Adipocyte (in vitro differentiated cells): ENCODE measurements around the gene TMEM236.

Experiments used
- DNase-seq: peaks from one replicate; pipeline ENCODE4 v3.0.0-alpha.2; 2015; ENCODE audit warnings: low read depth
- H3K27me3 ChIP-seq: replicated peaks from 2 replicates; pipeline ENCODE4 v1.7.0; 2013; ENCODE audit warnings: mild to moderate bottlenecking, low read length, moderate library complexity; ENCODE audit not compliant: control insufficient read depth, insufficient read depth
- H3K36me3 ChIP-seq: 2 replicates; pipeline ENCODE4 v1.7.0; 2013; ENCODE audit warnings: low read length, mild to moderate bottlenecking, moderate library complexity; ENCODE audit not compliant: control insufficient read depth, insufficient read depth, severe bottlenecking
- H3K4me1 ChIP-seq: 2 replicates; pipeline ENCODE4 v1.7.0; 2013; ENCODE audit warnings: mild to moderate bottlenecking, low read length, moderate library complexity; ENCODE audit not compliant: control insufficient read depth, insufficient read depth
- H3K4me3 ChIP-seq: 2 replicates; pipeline ENCODE4 v1.7.0; 2013; ENCODE audit warnings: mild to moderate bottlenecking, low read length, moderate library complexity
- H3K9ac ChIP-seq: 2 replicates; pipeline ENCODE4 v1.7.0; 2013; ENCODE audit warnings: mild to moderate bottlenecking, low read length, moderate library complexity
- H3K9me3 ChIP-seq: 2 replicates; pipeline ENCODE4 v1.7.0; 2013; ENCODE audit warnings: mild to moderate bottlenecking, low read length, moderate library complexity; ENCODE audit not compliant: control insufficient read depth

TMEM236 gene

DNA sequence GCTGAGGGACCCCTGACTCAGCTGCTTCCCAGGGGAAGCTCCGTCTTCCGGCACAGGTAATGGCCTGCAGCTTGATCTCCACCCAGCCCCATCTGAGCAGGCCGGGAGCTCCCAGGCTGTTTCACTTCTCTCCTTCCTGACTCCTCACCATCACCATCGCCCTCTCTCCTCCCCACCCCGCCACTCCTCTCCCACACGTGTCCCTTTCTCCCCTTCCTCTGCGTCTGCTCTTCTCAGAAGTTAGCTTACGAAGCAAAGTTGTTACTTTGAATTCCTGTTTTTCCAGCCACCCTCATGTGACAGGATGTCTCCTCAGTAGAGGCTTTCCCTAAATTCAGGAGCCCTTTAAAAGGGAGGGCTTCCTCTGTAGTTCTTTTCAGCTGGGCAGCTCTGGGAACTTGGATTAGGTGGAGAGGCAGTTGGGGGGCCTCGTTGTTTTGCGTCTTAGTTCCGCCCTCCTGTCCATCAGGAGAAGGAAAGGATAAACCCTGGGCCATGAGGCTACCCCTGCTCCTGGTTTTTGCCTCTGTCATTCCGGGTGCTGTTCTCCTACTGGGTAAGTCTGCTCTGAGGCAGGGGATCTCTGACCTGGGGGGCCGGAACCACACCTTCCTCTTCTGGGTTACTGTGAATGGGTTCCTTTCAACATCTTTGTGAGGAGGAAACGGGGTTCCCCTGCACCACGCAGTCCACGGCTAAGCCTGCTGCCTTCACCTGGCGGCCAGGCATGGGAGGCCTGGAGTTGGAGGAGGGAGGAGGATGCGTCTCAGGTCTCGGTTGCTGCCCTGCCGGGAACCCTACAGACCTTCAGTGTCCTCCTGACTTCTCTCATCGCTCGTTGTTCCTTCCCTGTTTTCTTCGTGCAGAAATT is 57.2 kb downstream of the TMEM236 start, which contains the start of gene MRC1:
TSS of gene MRC1 (plus strand) at position 378 of the 871 bp plus-strand sequence. CDS start at position 496, 118 bp downstream.
- H3K27me3 ChIP-seq: peaks cover 4% of the 10 kb centered on the region
- H3K4me3 ChIP-seq: no peak within 1 kb of the TSS
- H3K36me3 ChIP-seq: no peaks in the 10 kb centered on the region
- no peak within 1 kb of the TSS for H3K9ac ChIP-seq
- peaks cover 4% of the 10 kb centered on the region for H3K9me3 ChIP-seq
- H3K4me1 ChIP-seq: peaks cover 9% of the 10 kb centered on the region
- DNase-seq: no peak

DNA sequence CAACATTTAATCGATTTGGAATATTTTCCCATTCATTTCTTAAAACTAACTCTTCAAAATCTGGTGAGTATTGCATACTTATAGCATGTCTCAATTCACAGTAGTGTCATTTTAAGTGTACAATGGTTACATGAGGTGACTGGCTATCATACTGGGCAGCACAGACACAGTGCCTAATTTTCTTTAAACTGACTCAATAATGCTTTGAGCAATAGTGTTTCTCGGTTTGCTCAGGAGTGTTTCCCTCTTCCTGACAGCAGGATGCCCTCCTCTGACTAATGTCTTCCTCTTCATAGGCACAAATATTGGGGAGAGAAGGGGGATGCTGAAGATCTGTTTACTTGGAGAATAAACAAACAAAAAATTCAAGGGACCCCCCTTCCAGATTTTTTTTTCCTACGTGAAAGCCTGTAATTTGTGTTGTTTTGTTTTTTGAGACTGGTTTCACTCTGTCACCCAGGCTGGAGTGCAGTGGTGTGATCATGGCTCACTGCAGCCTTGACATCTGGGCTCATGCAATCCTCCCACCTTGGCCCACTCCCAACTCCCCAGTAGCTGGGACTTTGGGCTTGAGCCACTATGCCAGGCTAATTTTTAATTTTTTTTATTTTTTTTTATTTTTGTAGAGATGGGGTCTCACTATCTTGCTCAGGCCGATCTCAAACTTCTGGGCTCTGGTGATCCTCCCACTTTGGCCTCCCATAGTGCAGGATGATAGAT is 59.3 kb downstream of the TMEM236 start:
- Histone ChIP-seq H3K9ac (no peak overlapping the region), H3K27me3 (peaks cover 4% of the 10 kb centered on the region), H3K4me1 (peaks cover 9% of the 10 kb centered on the region), H3K36me3 (no peaks in the 10 kb centered on the region), H3K4me3 (no peak overlapping the region), H3K9me3 (no peaks in the 10 kb centered on the region)
- DNase-seq: no peak

DNA sequence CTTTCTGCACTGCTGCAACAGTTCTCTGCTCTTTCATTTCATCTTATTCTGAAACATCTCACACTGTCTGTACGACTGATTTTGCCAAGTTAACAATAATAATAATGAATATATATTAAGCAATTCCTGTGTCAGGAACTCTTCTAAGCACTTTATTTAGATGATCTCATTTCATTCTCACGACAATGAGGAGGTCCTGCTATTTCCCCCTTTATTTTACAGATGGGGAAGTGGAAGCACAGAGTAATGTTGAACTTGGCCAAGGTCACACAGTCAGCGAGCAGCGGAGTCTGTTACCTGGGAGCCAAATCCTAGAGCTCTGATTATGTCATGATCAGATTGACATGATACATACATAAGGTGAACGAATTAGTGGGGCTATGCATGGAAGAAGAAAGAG is 63.0 kb downstream of the TMEM236 start:
- Histone ChIP-seq H3K9me3 (no peaks in the 10 kb centered on the region), H3K9ac (no peak overlapping the region), H3K4me1 (peaks cover 9% of the 10 kb centered on the region), H3K36me3 (no peaks in the 10 kb centered on the region), H3K27me3 (no peaks in the 10 kb centered on the region), H3K4me3 (no peak overlapping the region)
- no peak for DNase-seq

DNA sequence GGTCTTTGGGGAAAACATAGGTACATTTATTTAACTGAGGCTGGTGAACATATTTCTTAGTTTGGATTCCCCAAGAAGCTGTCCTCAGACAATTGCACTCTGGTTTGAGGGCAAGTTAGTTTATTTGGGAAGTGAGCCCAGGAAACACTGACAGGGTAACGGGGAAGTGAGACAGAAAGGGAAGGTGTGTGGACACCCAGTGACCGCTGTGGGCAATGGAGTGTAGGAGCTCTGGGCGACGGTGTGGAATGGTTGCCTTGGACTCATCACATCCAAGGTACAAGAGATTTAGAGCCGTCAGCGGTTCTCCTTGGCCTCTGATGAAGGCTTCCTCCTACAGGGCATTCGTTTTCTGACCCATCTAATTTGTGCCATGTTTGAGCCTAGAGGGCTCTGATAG is 64.2 kb downstream of the TMEM236 start:
- no peak for DNase-seq
- Histone ChIP-seq H3K9ac (no peak overlapping the region), H3K9me3 (no peaks in the 10 kb centered on the region), H3K36me3 (no peaks in the 10 kb centered on the region), H3K27me3 (no peaks in the 10 kb centered on the region), H3K4me1 (peaks cover 1% of the 10 kb centered on the region), H3K4me3 (no peak overlapping the region)

DNA sequence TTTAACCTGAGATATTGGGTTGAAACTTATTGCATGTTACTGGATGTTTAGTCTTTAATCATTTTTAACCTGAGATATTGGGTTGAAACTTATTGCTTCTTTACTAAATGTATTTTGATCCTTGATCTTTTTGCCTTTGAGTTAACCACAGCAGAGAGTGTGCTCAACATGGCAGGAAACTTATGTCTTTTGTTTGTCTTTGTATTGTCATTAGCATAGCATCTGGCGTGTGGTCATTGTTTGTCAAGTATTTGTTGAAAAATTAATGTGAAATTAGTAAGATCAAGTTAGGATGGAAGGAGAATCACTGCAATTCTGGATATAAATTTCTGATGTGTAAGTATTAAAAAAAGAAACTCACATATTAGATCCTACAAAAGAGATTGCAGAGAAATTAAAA is 65.3 kb downstream of the TMEM236 start:
- H3K27me3 ChIP-seq: no peaks in the 10 kb centered on the region
- H3K9ac ChIP-seq: no peak overlapping the region
- no peaks in the 10 kb centered on the region for H3K36me3 ChIP-seq
- no peaks in the 10 kb centered on the region for H3K4me1 ChIP-seq
- H3K9me3 ChIP-seq: no peaks in the 10 kb centered on the region
- H3K4me3 ChIP-seq: no peak overlapping the region
- no peak for DNase-seq

DNA sequence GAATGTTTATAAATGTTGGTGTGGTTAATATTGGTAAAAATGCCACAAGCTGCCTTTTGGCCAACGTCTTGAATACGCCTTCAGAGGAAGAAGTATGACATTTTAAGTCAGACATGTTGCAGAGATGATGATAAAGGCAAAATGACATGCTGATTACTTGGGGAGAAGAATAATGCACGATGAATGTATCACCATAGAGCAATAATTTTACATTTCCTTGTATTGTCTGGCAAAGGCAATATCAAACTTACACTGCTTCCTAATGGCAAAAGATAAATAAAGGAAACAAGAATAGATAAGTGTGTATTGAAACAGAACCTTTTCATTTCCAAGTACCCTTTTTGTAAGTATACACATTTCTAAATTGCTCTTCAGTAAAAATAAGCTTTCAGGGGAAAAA is 65.8 kb downstream of the TMEM236 start:
- Histone ChIP-seq H3K27me3 (no peaks in the 10 kb centered on the region), H3K4me1 (no peaks in the 10 kb centered on the region), H3K9me3 (no peaks in the 10 kb centered on the region), H3K9ac (no peak overlapping the region), H3K36me3 (no peaks in the 10 kb centered on the region), H3K4me3 (no peak overlapping the region)
- no peak for DNase-seq

DNA sequence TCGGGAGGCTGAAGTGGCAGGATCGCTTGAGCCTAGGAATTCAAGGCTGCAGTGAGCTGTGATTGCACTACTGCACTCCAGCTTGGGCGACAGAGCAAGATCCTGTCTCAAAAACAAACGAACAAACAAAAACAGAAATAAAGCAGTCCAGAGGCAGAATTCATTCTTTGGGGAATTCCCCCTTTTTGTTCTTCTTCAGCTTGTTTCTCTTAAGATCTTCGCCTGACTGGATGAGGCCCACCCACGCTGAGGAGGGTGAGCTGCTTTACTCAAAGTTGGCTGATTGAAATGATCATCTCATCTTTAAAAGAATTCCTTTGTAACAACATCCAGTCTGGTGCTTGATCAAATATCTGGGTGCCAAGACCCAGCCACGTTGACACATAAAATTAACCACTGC is 67.8 kb downstream of the TMEM236 start:
- H3K27me3 ChIP-seq: no peaks in the 10 kb centered on the region
- H3K9me3 ChIP-seq: no peaks in the 10 kb centered on the region
- H3K4me3 ChIP-seq: no peak overlapping the region

DNA sequence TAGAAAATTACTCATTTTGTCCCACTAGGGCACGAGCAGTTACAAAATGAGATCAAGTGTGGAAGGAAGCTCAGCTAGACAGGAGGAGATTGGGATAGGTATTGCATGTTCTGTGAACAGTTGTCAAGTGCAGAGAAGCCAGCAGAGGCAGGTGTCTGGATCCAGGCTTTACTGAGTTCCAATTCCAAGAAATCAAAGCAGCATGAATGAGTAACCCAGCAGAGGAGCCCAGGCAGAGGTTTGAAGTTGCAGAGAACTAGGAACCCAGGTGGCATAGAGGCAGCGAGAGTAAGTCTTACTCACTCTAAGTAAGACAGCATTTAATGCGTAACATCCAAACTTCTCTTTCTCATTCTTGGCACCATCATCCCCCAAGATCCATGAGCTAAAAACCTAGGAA is 68.9 kb downstream of the TMEM236 start:
- H3K36me3 ChIP-seq: no peaks in the 10 kb centered on the region
- no peaks in the 10 kb centered on the region for H3K27me3 ChIP-seq
- H3K4me1 ChIP-seq: no peaks in the 10 kb centered on the region
- H3K4me3 ChIP-seq: no peak overlapping the region
- H3K9ac ChIP-seq: no peak overlapping the region
- H3K9me3 ChIP-seq: no peaks in the 10 kb centered on the region
- no peak for DNase-seq

More for the DNA sequence above, 67.8 kb downstream of the TMEM236 start:
- no peak for DNase-seq
- H3K9ac ChIP-seq: no peak overlapping the region
- no peaks in the 10 kb centered on the region for H3K4me1 ChIP-seq
- no peaks in the 10 kb centered on the region for H3K36me3 ChIP-seq

DNA sequence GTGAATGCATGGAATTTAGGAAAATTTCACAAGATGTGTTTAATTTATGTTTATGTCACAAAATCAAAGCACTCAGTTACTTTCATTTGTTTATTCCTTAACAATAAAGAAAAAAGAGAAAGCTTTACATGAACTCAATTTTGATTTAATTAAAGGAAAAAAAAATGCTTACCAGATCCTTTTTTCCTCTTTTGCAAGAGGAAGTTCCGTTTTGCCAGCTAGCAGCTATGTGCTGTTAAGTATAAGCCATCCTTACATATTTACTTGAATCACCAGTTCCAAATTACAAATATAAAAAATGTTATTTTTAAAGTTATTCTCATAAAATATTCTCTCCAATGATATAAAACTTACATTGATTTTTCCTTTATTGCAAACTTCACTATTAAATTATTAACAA is 69.9 kb downstream of the TMEM236 start:
- no peaks in the 10 kb centered on the region for H3K9me3 ChIP-seq
- no peak for DNase-seq
- H3K27me3 ChIP-seq: no peaks in the 10 kb centered on the region
- H3K9ac ChIP-seq: no peak overlapping the region
- H3K4me1 ChIP-seq: no peaks in the 10 kb centered on the region
- H3K36me3 ChIP-seq: no peaks in the 10 kb centered on the region
- no peak overlapping the region for H3K4me3 ChIP-seq

DNA sequence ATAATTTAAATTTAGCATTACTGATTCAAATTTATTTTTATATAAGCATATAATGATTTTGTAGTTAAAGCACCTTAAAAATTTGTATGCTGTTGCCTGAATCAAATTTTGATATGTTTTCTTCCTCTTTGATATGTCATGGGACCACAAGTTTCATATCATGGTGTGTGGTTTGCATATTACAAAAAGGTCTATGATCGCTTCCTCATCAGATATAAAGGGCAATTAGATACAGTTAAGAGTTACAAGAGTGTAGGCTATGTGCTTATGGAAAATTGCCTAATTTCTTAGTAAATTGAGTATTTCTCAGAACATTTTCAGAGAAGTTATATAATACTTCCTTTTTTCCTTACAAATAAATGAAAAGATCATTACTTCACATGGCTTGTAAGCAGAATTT is 79.3 kb downstream of the TMEM236 start:
- H3K27me3 ChIP-seq: peaks cover 9% of the 10 kb centered on the region
- peaks cover 11% of the 10 kb centered on the region for H3K4me1 ChIP-seq
- H3K9ac ChIP-seq: no peak overlapping the region
- H3K4me3 ChIP-seq: no peak overlapping the region
- H3K36me3 ChIP-seq: no peaks in the 10 kb centered on the region
- H3K9me3 ChIP-seq: no peaks in the 10 kb centered on the region
- no peak for DNase-seq

DNA sequence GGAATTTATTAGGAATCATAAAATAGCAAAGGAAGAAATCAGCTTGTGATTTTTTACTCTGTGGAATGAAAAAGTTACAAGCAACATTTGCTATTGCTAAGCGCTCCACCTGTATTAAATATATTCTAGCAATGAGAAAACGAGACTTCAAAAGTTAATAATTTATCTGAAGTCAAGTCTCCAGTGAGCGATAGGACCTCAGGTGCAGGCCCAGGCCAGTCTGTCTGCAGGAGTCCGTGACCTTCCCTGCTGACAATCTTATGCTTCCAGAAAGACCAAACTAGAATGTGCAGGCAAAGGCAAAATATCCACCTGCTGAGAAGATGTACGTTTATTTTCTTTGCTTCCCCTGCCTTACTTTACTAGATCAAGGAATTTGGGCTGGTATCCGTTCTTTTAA is 79.9 kb downstream of the TMEM236 start:
- Histone ChIP-seq H3K36me3 (no peaks in the 10 kb centered on the region), H3K4me1 (peaks cover 12% of the 10 kb centered on the region), H3K4me3 (no peak overlapping the region), H3K27me3 (peaks cover 9% of the 10 kb centered on the region), H3K9me3 (no peaks in the 10 kb centered on the region), H3K9ac (no peak overlapping the region)
- DNase-seq: no peak
